Neutrophil (primary cell): Measurements from ENCODE around the gene CYP2S1.
"Not testable (repeated sequence)": the region's sequence is repeated elsewhere in the genome, so short reads cannot be mapped to it uniquely, and the experiment has no call there.

ENCODE experiments used
- H3K27ac ChIP-seq: fragments of 200-600 bp; sonication (generic); 2 replicates; pipeline ENCODE4 v1.5.1; 2016; ENCODE audit warnings: mild to moderate bottlenecking, moderate library complexity
- H3K27me3 ChIP-seq: fragments of 200-600 bp; sonication (generic); 2 replicates; pipeline ENCODE4 v1.6.0; 2016; ENCODE audit warnings: mild to moderate bottlenecking
- H3K36me3 ChIP-seq: fragments of 200-600 bp; sonication (generic); 2 replicates; pipeline ENCODE4 v1.5.1; 2017
- H3K4me1 ChIP-seq, 2 experiments: fragments of 200-600 bp in 1 of 2; sonication (generic) in 1 of 2; 1 replicate in 1 of 2; 2 replicates in 1 of 2; pipeline versions ENCODE4 v1.5.1 to v1.6.1; 2013 to 2016; ENCODE audit warnings: low read depth in 1 of 2, low read length in 1 of 2, mild to moderate bottlenecking in 1 of 2, moderate library complexity in 1 of 2; ENCODE audit not compliant: control insufficient read depth in 1 of 2, insufficient read depth in 1 of 2
- H3K4me3 ChIP-seq, 2 experiments: fragments of 200-600 bp in 1 of 2; sonication (generic) in 1 of 2; 1 replicate in 1 of 2; 2 replicates in 1 of 2; pipeline ENCODE4 v1.5.1; 2013 to 2016; ENCODE audit warnings: low read depth in 1 of 2, low read length in 1 of 2, mild to moderate bottlenecking in 1 of 2, moderate library complexity in 1 of 2
- H3K9me3 ChIP-seq: fragments of 200-600 bp; sonication (generic); 2 replicates; pipeline ENCODE4 v1.5.1; 2016
- TF ChIP-seq, protein P1 (sequence below): fragments of 200-600 bp; sonication (generic); IDR thresholded peaks from 2 replicates; pipeline ENCODE4 v1.5.1; 2016; ENCODE audit warnings: antibody characterized with exemption

Gene CYP2S1

DNA sequence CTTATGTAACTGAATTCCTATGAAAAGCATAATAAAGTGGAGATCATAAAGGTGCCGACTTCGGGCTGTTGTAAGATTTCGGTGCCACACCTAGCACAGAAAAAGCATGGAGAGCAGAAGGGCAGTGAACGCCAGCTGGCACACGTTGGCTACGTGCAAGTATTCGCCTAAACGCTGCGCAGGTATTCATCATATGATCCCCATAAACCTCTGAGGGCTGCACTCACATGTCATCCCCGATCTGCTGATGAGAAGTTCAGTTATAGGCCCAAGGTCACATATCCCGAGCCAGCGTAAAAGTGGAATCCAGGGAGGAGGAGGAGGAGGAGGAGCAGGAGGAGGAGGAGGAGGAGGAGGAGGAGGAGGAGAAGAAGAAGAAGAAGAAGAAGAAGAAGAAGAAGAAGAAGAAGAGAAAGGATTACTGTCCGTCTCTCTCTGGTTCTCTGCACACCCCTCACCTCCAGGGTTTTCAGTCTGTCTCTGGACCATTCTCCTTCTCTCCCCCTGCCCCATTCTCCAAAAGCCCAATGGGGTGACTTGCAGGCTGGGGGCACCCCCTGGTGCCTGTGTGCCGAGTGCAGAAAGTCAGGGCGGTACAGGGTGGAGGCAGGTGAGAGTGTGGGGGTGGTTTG, 18.6 kb upstream of the CYP2S1 start:
- Histone ChIP-seq H3K27ac (no peak overlapping the region), H3K9me3 (no peaks in the 10 kb centered on the region), H3K4me1 (no peaks in the 10 kb centered on the region), H3K27me3 (peaks cover 22% of the 10 kb centered on the region), H3K36me3 (no peaks in the 10 kb centered on the region), H3K4me3 (no peak overlapping the region)
- TF ChIP-seq, protein P1, sequence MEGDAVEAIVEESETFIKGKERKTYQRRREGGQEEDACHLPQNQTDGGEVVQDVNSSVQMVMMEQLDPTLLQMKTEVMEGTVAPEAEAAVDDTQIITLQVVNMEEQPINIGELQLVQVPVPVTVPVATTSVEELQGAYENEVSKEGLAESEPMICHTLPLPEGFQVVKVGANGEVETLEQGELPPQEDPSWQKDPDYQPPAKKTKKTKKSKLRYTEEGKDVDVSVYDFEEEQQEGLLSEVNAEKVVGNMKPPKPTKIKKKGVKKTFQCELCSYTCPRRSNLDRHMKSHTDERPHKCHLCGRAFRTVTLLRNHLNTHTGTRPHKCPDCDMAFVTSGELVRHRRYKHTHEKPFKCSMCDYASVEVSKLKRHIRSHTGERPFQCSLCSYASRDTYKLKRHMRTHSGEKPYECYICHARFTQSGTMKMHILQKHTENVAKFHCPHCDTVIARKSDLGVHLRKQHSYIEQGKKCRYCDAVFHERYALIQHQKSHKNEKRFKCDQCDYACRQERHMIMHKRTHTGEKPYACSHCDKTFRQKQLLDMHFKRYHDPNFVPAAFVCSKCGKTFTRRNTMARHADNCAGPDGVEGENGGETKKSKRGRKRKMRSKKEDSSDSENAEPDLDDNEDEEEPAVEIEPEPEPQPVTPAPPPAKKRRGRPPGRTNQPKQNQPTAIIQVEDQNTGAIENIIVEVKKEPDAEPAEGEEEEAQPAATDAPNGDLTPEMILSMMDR, result no peak

DNA sequence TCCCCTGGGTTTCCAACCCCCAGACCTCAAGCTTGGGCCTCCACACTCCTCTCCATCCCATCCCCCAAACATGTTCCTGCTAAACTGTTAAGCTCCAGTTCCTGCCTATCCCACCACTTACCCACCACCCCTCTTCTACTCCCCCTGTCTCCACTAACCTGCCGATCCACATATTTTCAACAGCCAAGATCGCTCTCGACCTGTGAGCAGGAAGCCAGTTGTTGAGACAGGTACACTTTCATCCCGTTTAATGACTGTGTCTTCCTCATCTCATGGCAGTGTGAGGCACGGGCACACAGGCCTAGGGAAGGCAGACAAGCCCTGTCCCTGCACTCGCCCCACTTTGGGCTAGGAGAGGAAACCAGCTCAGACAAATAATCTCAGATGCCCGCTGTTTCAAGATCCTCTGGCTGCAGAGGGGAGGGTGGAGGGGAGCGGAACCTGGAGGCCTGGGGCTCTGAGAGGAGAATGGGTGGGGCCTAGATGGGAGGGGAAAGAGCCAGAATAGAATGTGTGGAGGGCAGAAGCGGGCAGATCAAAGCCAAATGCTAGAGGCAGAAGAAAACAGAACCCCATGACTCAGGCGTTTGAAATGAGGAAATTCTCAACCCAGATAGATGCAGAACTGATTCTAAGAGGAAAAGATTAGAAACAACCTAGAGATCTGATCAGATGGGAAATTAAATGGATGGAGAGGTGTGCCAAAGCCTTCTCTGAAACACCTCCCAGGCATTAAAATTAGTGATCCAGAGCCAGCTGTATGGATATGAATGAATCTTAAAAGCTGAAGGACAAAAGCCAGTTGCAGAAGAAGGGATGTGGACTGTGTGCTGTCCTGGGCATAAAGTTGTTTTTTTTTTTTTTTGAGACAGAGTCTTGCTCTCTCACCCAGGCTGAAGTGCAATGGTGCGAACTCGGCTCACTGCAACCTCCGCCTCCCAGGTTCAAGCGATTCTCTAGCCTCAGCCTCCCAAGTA, 16.9 kb upstream of the CYP2S1 start:
- no peak overlapping the region for H3K4me3 ChIP-seq
- H3K9me3 ChIP-seq, result no peaks in the 10 kb centered on the region
- TF ChIP-seq, protein P1, result no peak
- H3K27me3 ChIP-seq, result peaks cover 22% of the 10 kb centered on the region
- no peaks in the 10 kb centered on the region for H3K4me1 ChIP-seq
- H3K36me3 ChIP-seq, result no peaks in the 10 kb centered on the region
- H3K27ac ChIP-seq, result no peak overlapping the region

DNA sequence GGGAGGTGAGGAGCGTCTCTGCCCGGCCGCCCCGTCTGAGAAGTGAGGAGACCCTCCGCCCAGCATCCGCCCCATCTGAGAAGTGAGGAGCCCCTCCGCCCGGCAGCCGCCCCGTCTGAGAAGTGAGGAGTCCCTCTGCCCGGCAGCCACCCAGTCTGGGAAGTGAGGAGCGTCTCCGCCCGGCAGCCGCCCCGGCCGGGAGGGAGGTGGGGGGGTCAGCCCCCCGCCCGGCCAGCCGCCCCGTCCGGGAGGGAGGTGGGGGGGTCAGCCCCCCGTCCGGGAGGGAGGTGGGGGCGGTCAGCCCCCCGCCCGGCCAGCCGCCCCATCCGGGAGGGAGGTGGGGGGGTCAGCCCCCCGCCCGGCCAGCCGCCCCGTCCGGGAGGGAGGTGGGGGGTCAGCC, 12.8 kb upstream of the CYP2S1 start:
- not testable (repeated sequence) for H3K27ac ChIP-seq, H3K4me1 ChIP-seq, H3K36me3 ChIP-seq, H3K4me3 ChIP-seq, H3K9me3 ChIP-seq
- peaks cover 18% of the 10 kb centered on the region for H3K27me3 ChIP-seq

DNA sequence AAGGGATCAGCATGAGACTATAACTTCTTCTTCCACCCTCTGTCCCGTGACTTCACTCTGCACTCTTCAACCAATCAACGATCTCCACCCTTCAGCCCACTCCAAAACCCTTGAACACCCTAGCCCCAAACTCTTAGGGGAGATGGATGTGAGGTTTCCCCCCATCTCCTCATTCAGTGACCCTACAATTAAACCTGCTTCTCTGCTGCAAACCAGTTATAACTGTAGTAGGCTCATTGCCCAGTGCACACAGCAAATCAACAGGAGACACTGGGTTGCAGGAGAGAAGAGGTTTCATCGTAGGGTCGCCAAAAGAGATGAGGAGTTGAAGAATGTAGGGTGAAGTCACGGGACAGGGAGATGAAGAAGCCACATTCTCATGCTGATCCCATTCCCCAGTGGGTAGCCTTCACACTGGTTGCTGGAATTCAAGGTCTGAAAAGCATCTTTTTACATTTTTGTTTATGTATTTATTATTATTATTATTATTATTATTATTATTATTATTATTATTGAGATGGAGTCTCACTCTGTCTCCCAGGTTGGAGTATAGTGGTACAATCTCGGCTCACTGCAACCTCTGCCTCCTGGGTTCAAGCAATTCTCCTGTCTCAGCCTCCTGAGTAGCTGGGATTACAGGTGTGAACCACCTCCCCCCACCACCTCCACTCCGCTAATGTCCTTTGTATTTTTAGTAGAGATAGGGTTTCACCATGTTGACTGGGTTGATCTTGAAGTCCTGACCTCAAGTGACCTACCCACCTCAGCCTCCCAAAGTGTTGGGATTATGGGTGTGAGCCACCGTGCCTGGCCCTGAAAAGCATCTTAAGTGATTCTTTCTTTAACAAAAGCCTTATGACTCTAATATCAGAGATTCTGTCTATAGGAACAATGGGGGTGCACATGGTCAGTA, 5.8 kb upstream of the CYP2S1 start:
- TF ChIP-seq, protein P1, result no peak
- no peak overlapping the region for H3K27ac ChIP-seq
- H3K27me3 ChIP-seq, result peaks cover 29% of the 10 kb centered on the region
- no peaks in the 10 kb centered on the region for H3K4me1 ChIP-seq
- H3K4me3 ChIP-seq, result no peak overlapping the region
- no peaks in the 10 kb centered on the region for H3K36me3 ChIP-seq
- H3K9me3 ChIP-seq, result no peaks in the 10 kb centered on the region

DNA sequence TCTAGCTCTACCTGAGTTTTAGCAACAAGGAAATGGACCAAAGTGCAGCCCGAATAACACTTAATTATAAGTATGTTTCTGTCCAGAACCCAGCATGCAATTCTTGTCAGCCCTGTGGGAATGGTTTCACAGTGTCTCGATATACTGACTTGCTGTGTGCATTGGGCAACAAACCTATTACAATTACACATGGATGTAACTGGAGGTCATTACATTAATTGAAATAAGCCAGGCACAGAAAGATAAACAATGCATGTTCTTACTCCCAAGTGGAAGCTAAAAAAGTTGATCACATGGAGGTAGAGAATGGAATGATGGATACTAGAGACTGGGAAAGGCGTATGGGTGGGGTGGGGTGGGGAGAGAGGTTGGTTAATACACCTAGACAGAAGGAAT, 5.1 kb upstream of the CYP2S1 start:
- TF ChIP-seq, protein P1, result no peak
- peaks cover 36% of the 10 kb centered on the region for H3K27me3 ChIP-seq
- H3K27ac ChIP-seq, result no peak overlapping the region
- no peak overlapping the region for H3K4me3 ChIP-seq
- no peaks in the 10 kb centered on the region for H3K9me3 ChIP-seq
- no peaks in the 10 kb centered on the region for H3K36me3 ChIP-seq
- H3K4me1 ChIP-seq, result no peaks in the 10 kb centered on the region
